ENCODE measurements around the gene CHM. TPM values are rescaled to one million over a fixed set of nuclear protein-coding genes. Genes with fewer than 3 reads are reported as not detected.

The CHM gene
- total RNA-seq, 4 donors from 2014 or later: 21.3 to 53.8 (median 39.9) TPM

DNA sequence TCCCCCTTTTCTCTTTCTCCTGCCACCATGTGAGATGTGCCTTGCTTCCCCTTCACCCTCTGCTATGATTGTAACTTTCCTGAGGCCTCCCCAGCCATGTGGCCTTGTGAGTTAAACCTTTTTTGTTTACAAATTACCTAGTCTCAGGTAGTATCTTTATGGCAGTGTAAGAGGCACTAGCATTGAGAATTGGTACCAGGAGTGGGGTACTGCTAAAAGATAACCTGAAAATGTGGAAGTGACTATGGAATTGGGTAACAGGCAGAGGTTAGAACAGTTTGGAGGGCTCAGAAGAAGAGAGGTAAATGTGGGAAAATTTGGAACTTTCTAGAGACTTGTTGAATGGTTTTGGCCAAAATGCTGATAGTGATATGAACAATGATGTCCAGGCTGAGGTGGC lies 182.0 kb downstream of the CHM start:
- TF ChIP-seq, protein P1, sequence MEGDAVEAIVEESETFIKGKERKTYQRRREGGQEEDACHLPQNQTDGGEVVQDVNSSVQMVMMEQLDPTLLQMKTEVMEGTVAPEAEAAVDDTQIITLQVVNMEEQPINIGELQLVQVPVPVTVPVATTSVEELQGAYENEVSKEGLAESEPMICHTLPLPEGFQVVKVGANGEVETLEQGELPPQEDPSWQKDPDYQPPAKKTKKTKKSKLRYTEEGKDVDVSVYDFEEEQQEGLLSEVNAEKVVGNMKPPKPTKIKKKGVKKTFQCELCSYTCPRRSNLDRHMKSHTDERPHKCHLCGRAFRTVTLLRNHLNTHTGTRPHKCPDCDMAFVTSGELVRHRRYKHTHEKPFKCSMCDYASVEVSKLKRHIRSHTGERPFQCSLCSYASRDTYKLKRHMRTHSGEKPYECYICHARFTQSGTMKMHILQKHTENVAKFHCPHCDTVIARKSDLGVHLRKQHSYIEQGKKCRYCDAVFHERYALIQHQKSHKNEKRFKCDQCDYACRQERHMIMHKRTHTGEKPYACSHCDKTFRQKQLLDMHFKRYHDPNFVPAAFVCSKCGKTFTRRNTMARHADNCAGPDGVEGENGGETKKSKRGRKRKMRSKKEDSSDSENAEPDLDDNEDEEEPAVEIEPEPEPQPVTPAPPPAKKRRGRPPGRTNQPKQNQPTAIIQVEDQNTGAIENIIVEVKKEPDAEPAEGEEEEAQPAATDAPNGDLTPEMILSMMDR (IDR thresholded peaks at IDR 0.05): no peak
- no peak for TF ChIP-seq POLR2A (IDR thresholded peaks at IDR 0.05)

DNA sequence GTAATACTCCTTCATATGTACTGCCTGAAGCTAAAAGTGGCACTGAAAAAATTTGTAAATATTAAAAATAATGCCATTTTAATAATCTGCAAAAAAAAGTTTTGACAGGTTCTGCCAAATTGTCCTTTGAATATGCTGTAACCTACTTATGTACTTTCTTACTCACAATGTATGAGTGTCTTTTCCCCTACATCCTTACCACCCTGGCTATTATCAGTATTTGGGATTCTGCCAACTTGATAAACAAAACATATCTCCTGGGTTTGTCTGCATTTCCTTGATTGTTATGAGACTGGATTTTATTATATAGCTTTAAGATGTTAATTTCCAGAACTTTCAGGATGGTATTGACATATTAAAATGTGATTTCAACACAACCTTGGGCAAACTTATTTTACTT lies 187.9 kb downstream of the CHM start:
- no peaks in the 10 kb centered on the region for H3K4me1 ChIP-seq
- no peaks in the 10 kb centered on the region for H3K36me3 ChIP-seq
- no peak overlapping the region for H3K4me3 ChIP-seq
- no peak for DNase-seq
- intact Hi-C loops (cut with DNase I; ENCODE audit: low total_unique reads): no loop called here
- H3K27ac ChIP-seq: no peak overlapping the region
- TF ChIP-seq, protein P1 (IDR thresholded peaks at IDR 0.05): no peak
- no peak for TF ChIP-seq POLR2A (IDR thresholded peaks at IDR 0.05)
- H3K27me3 ChIP-seq: no peaks in the 10 kb centered on the region
- H3K9me3 ChIP-seq: no peaks in the 10 kb centered on the region

More for the DNA sequence above, 182.0 kb downstream of the CHM start:
- Histone ChIP-seq H3K27ac (no peak overlapping the region), H3K27me3 (no peaks in the 10 kb centered on the region), H3K36me3 (no peaks in the 10 kb centered on the region), H3K4me1 (no peaks in the 10 kb centered on the region), H3K9me3 (no peaks in the 10 kb centered on the region), H3K4me3 (no peak overlapping the region)
- DNase-seq: no peak
- intact Hi-C loops (cut with DNase I; ENCODE audit: low total_unique reads): no loop called here

DNA sequence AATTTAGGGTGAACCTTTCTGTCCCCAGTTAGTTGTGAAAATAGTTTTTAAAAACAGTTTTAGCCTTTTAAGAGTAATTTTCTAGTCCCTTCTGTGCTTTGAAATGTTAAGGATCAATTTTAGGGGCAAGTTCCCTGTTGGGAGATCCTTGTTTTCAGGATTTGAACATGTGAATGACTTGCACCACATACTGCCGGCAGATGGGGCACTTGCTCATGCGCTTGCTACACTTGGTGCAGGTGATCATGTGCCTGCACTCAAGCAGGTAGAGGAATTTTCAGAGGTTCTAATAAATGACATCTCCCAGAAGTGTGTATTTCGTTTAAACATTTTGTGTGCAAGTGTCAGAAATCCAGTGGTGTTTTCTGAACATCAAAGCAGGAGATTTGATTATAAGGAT lies 195.9 kb downstream of the CHM start:
- Histone ChIP-seq H3K27ac (no peak overlapping the region), H3K4me3 (no peak overlapping the region), H3K9me3 (no peaks in the 10 kb centered on the region), H3K4me1 (no peaks in the 10 kb centered on the region), H3K36me3 (no peaks in the 10 kb centered on the region), H3K27me3 (no peaks in the 10 kb centered on the region)
- DNase-seq: no peak
- no peak for TF ChIP-seq POLR2A (IDR thresholded peaks at IDR 0.05)
- TF ChIP-seq, protein P1 (IDR thresholded peaks at IDR 0.05): no peak
- intact Hi-C loops (cut with DNase I; ENCODE audit: low total_unique reads): no loop called here

GRCh38 chrX:85836868-85837267 lies 210.5 kb downstream of the CHM start:
- DNase-seq: no peak
- H3K36me3 ChIP-seq: no peaks in the 10 kb centered on the region
- no peak for TF ChIP-seq POLR2A (IDR thresholded peaks at IDR 0.05)
- TF ChIP-seq, protein P1 (IDR thresholded peaks at IDR 0.05): no peak

DNA sequence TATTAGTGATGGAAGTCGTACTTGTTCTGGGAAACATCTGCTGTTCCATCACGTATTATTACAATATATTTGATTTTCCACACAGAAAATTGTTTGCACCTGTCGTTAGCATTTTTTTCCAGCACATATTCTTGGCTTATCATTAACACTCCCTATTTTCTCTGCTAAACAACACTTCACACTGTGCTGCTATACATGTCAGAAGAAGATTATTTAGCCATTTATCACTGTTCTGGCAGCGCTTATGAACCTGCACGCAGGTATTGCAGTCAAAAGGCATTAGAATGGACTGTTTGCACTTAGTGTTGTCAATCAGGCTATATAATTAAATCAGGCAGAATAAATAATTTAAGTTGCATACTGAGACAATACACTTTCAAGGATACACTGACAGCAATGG lies 218.6 kb downstream of the CHM start:
- H3K27me3 ChIP-seq: no peaks in the 10 kb centered on the region
- H3K4me1 ChIP-seq: no peaks in the 10 kb centered on the region
- no peak overlapping the region for H3K4me3 ChIP-seq
- H3K36me3 ChIP-seq: no peaks in the 10 kb centered on the region
- no peak for DNase-seq
- H3K9me3 ChIP-seq: no peaks in the 10 kb centered on the region
- no peak for TF ChIP-seq POLR2A (IDR thresholded peaks at IDR 0.05)
- TF ChIP-seq, protein P1 (IDR thresholded peaks at IDR 0.05): no peak
- intact Hi-C loops (cut with DNase I; ENCODE audit: low total_unique reads): no loop called here
- no peak overlapping the region for H3K27ac ChIP-seq

More at GRCh38 chrX:85836868-85837267, 210.5 kb downstream of the CHM start:
- no peak overlapping the region for H3K4me3 ChIP-seq
- no peaks in the 10 kb centered on the region for H3K9me3 ChIP-seq
- no peaks in the 10 kb centered on the region for H3K27me3 ChIP-seq
- H3K27ac ChIP-seq: no peak overlapping the region
- intact Hi-C loops (cut with DNase I; ENCODE audit: low total_unique reads): no loop called here
- H3K4me1 ChIP-seq: no peaks in the 10 kb centered on the region

Measured in uterus (tissue), 4 donors.